HCT116 (cell line): ENCODE measurements around the gene DOCK4. TPM values are rescaled to one million over a fixed set of nuclear protein-coding genes. Genes with fewer than 3 reads are reported as not detected.

ENCODE experiments used
- ATAC-seq: fragments of 200-7000 bp; cut with Tn5 transposase; 2 replicates; pipeline ENCODE4 v1.9.1; 2020; ENCODE audit warnings: mild to moderate bottlenecking, moderate library complexity
- BruUV-seq: library from RNA; stranded (reverse); fragments of 400-500 nt; replicated peaks from 2 replicates; lab custom pipeline; 2021; lab: Mats Ljungman, UMichigan
- CTCF ChIA-PET: fragments of 300-600 bp; sonication (Branson Sonifier 250); formaldehyde crosslinking; loops from one replicate; lab custom pipeline; 2021; ENCODE audit warnings: antibody characterized with exemption; lab: Charles Lee
- POLR2A ChIA-PET: fragments of 300-600, 350-600 bp; sonication (Branson Sonifier 250); formaldehyde crosslinking; loops from one replicate; lab custom pipeline; 2021; ENCODE audit warnings: antibody characterized with exemption; lab: Charles Lee
- RAD21 ChIA-PET, 2 experiments: fragments of 300-600 bp; sonication (Branson Sonifier 250); formaldehyde crosslinking; loops; one replicate each; lab custom pipeline; 2023; ENCODE audit warnings: low total read pairs in 2 of 2; ENCODE audit not compliant: uncharacterized antibody in 2 of 2, unreplicated experiment in 2 of 2, low non-redundant PET in 1 of 2; lab: Charles Lee
- DNase-seq: peaks from one replicate; pipeline ENCODE4 v3.0.0-alpha.2; 2010; ENCODE audit warnings: low read depth, low spot score
- H2AFZ ChIP-seq: fragments of 200-600 bp; shearing (Covaris generic), sonication (generic); 2 replicates; pipeline ENCODE4 v1.6.1; 2017; ENCODE audit warnings: low read depth, mixed run types, mixed read lengths, antibody characterized with exemption, low read length; ENCODE audit not compliant: poor library complexity, severe bottlenecking
- H3K27ac ChIP-seq: 2 replicates; pipeline ENCODE4 v1.5.1; 2012; ENCODE audit warnings: low read depth, low read length
- H3K27me3 ChIP-seq: fragments of 200-600 bp; sonication (generic); 2 replicates; pipeline ENCODE4 v1.6.1; 2016; ENCODE audit warnings: mixed run types, low read length, mixed read lengths; ENCODE audit not compliant: insufficient read depth
- H3K36me3 ChIP-seq, 2 experiments: fragments of 200-500 bp in 1 of 2; fragments of 200-600 bp in 1 of 2; sonication (Bioruptor generic) in 1 of 2; sonication (generic) in 1 of 2; 2 replicates each; pipeline versions ENCODE4 v1.5.1 to v1.6.1; 2014 to 2016; ENCODE audit warnings: low read length in 2 of 2, inconsistent platforms in 1 of 2, mixed read lengths in 1 of 2, mixed run types in 1 of 2; ENCODE audit not compliant: insufficient read depth in 2 of 2, control insufficient read depth in 1 of 2
- H3K4me1 ChIP-seq, 2 experiments: fragments of 200-600 bp in 1 of 2; sonication (generic) in 1 of 2; 2 replicates each; pipeline versions ENCODE4 v1.5.1 to v1.6.1; 2012 to 2017; ENCODE audit warnings: low read length in 2 of 2, inconsistent platforms in 1 of 2, mild to moderate bottlenecking in 1 of 2, mixed read lengths in 1 of 2, mixed run types in 1 of 2, moderate library complexity in 1 of 2; ENCODE audit not compliant: insufficient read depth in 2 of 2, control insufficient read depth in 1 of 2
- H3K4me2 ChIP-seq: fragments of 200-600 bp; sonication (generic); 2 replicates; pipeline ENCODE4 v1.6.1; 2017; ENCODE audit warnings: mixed run types, low read length, mixed read lengths
- H3K4me3 ChIP-seq, 2 experiments: fragments of 200-600 bp in 1 of 2; sonication (generic) in 1 of 2; replicated peaks in 1 of 2; 2 replicates each; pipeline ENCODE4 v1.5.1; 2011 to 2016; ENCODE audit warnings: low read length in 2 of 2, control low read depth in 1 of 2, low read depth in 1 of 2, mild to moderate bottlenecking in 1 of 2, mixed read lengths in 1 of 2, mixed run types in 1 of 2
- H3K79me2 ChIP-seq: fragments of 200-600 bp; sonication (generic); 2 replicates; pipeline ENCODE4 v1.6.1; 2017; ENCODE audit warnings: mild to moderate bottlenecking, mixed run types, low read length, moderate library complexity, mixed read lengths; ENCODE audit not compliant: insufficient read depth
- H3K9ac ChIP-seq: fragments of 200-600 bp; sonication (generic); 2 replicates; pipeline ENCODE4 v1.6.1; 2016; ENCODE audit warnings: low read length, mixed read lengths
- H3K9me2 ChIP-seq: fragments of 200-600 bp; sonication (generic), shearing (Covaris generic); 2 replicates; pipeline ENCODE4 v1.6.1; 2017; ENCODE audit warnings: mixed run types, mild to moderate bottlenecking, moderate library complexity; ENCODE audit not compliant: insufficient read depth
- H3K9me3 ChIP-seq, 2 experiments: fragments of 200-500 bp in 1 of 2; fragments of 200-600 bp in 1 of 2; sonication (Bioruptor generic) in 1 of 2; sonication (generic) in 1 of 2; 2 replicates each; pipeline ENCODE4 v1.6.1; 2014 to 2017; ENCODE audit warnings: low read length in 2 of 2, mixed read lengths in 2 of 2, inconsistent platforms in 1 of 2, low read depth in 1 of 2, mild to moderate bottlenecking in 1 of 2, mixed run types in 1 of 2, moderate library complexity in 1 of 2; ENCODE audit not compliant: control insufficient read depth in 1 of 2, insufficient read depth in 1 of 2
- H4K20me1 ChIP-seq: fragments of 200-600 bp; sonication (generic), shearing (Covaris generic); 2 replicates; pipeline ENCODE4 v1.6.1; 2017; ENCODE audit warnings: mixed run types, mild to moderate bottlenecking, moderate library complexity; ENCODE audit not compliant: insufficient read depth
- ATF3 ChIP-seq: IDR thresholded peaks from 2 replicates; pipeline ENCODE4 v1.6.1; 2012
- CBX3 ChIP-seq: IDR thresholded peaks from 2 replicates; pipeline ENCODE4 v1.6.1; 2012; ENCODE audit warnings: low read depth
- CEBPB ChIP-seq: IDR thresholded peaks from 2 replicates; pipeline ENCODE4 v1.6.1; 2012; ENCODE audit warnings: low read depth
- EGR1 ChIP-seq: IDR thresholded peaks from 2 replicates; pipeline ENCODE4 v1.6.1; 2012; ENCODE audit warnings: low read depth
- EZH2 ChIP-seq: fragments of 200-600 bp; sonication (generic); IDR thresholded peaks from 2 replicates; pipeline ENCODE4 v1.6.1; 2017; ENCODE audit warnings: antibody characterized with exemption, mixed run types
- EZH2phosphoT487 ChIP-seq: fragments of 200-600 bp; IDR thresholded peaks from 2 replicates; pipeline ENCODE4 v1.6.1; 2018; ENCODE audit warnings: antibody characterized with exemption, borderline replicate concordance
- JUND ChIP-seq: IDR thresholded peaks from 2 replicates; pipeline ENCODE4 v1.6.1; 2012
- MAX ChIP-seq: IDR thresholded peaks from 2 replicates; pipeline ENCODE4 v1.6.1; 2012
- POLR2AphosphoS5 ChIP-seq: IDR thresholded peaks from 2 replicates; pipeline ENCODE4 v1.6.1; 2011; ENCODE audit warnings: mild to moderate bottlenecking, low read depth, low read length, moderate library complexity
- RAD21 ChIP-seq: IDR thresholded peaks from 2 replicates; pipeline ENCODE4 v1.6.1; 2012; ENCODE audit warnings: low read depth, mild to moderate bottlenecking
- REST ChIP-seq: IDR thresholded peaks from 2 replicates; pipeline ENCODE4 v1.6.1; 2012; ENCODE audit warnings: low read depth
- SIN3A ChIP-seq: IDR thresholded peaks from 2 replicates; pipeline ENCODE4 v1.6.1; 2012; ENCODE audit warnings: low read depth
- SRF ChIP-seq: IDR thresholded peaks from 2 replicates; pipeline ENCODE4 v1.6.1; 2012; ENCODE audit warnings: low read depth
- TCF7L2 ChIP-seq: IDR thresholded peaks from 2 replicates; pipeline ENCODE4 v1.7.0; 2011; ENCODE audit warnings: borderline replicate concordance, inconsistent platforms; ENCODE audit not compliant: insufficient read depth, insufficient read length; ENCODE audit errors: extremely low read depth
- YY1 ChIP-seq: IDR thresholded peaks from 2 replicates; pipeline ENCODE4 v1.6.1; 2011; ENCODE audit warnings: low read length, low read depth, moderate library complexity, mild to moderate bottlenecking; ENCODE audit not compliant: insufficient replicate concordance; ENCODE audit errors: extremely low read depth
- ZBTB33 ChIP-seq: IDR thresholded peaks from 2 replicates; pipeline ENCODE4 v1.6.1; 2011; ENCODE audit warnings: mild to moderate bottlenecking, low read length, moderate library complexity; ENCODE audit not compliant: insufficient replicate concordance; ENCODE audit errors: extremely low read depth
- ZFX ChIP-seq: fragments of 450-650 bp; IDR thresholded peaks from 2 replicates; pipeline ENCODE4 v1.6.1; 2017
- ZNF274 ChIP-seq: fragments of 200-500 bp; sonication (Bioruptor generic); IDR thresholded peaks from 2 replicates; pipeline ENCODE4 v1.6.1; 2014; ENCODE audit warnings: mild to moderate bottlenecking, low read depth, low read length, inconsistent platforms
- intact Hi-C: fragments of 100-400 bp; cut with micrococcal nuclease; formaldehyde crosslinking; loops from 2 replicates; pipeline ENCODE4 v1.10.0; 2022
- total RNA-seq: library from RNA; stranded (reverse); gene quantifications from one replicate; pipeline ENCODE4 v1.2.1, GENCODE V29; 2021; ENCODE audit not compliant: unreplicated experiment

Gene DOCK4
- total RNA-seq, 1 experiment from 2014 or later: 2.2 TPM

- CTCF ChIA-PET: no interaction called here
- intact Hi-C loops: no loop called here
These were observed 56.5 kb downstream of the DOCK4 start for GRCh38 chr7:112149734-112150133.

More at GRCh38 chr7:112149734-112150133, 56.5 kb downstream of the DOCK4 start:
- DNase-seq: no peak
- BruUV-seq: no TSS peak
- TF ChIP-seq SIN3A (no peak), CBX3 (no peak), TCF7L2 (no peak), MAX (no peak), ZNF274 (no peak), SRF (no peak), EZH2phosphoT487 (no peak), CEBPB (no peak), YY1 (no peak), ATF3 (no peak), EGR1 (no peak), ZBTB33 (no peak), EZH2 (no peak), JUND (no peak), POLR2AphosphoS5 (no peak), RAD21 (no peak), REST (no peak), ZFX (no peak)
- Histone ChIP-seq H2AFZ (no peak overlapping the region), H4K20me1 (no peaks in the 10 kb centered on the region), H3K27ac (no peak overlapping the region), H3K9ac (no peak overlapping the region), H3K27me3 (peaks cover 3% of the 10 kb centered on the region; the same call in 1 of the 2 replicates), H3K36me3 (no peaks in the 10 kb centered on the region), H3K4me3 (no peak overlapping the region), H3K9me2 (no peaks in the 10 kb centered on the region), H3K9me3 (no peaks in the 10 kb centered on the region), H3K4me1 (no peaks in the 10 kb centered on the region), H3K79me2 (no peaks in the 10 kb centered on the region), H3K4me2 (no peak overlapping the region)
- RAD21 ChIA-PET: no interaction called here
- POLR2A ChIA-PET: no interaction called here
- no peak for ATAC-seq
